ENCODE measurements around the gene MCRIP1.

MCRIP1 gene

DNA sequence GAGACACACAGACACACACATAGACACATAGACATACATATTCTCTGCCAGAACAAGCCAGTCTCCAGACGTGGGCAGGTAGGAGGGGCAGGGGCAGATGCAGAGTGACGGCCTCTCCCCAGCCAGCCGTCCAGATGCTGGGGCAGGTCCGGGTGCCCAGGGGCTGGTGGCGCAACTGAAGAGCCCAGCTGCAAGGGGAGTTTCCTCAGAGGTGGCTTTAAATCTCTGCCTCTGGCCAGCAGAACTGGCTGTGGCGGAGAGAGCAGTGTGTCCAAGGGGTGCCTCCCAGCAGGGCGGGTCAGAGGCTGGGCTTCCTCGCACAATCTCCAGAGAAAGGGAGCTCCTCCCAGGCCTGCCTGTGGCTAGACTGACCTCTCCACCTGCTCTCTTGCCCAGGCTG is 38.6 kb downstream of the MCRIP1 start:
- TF ChIP-seq, protein P1, sequence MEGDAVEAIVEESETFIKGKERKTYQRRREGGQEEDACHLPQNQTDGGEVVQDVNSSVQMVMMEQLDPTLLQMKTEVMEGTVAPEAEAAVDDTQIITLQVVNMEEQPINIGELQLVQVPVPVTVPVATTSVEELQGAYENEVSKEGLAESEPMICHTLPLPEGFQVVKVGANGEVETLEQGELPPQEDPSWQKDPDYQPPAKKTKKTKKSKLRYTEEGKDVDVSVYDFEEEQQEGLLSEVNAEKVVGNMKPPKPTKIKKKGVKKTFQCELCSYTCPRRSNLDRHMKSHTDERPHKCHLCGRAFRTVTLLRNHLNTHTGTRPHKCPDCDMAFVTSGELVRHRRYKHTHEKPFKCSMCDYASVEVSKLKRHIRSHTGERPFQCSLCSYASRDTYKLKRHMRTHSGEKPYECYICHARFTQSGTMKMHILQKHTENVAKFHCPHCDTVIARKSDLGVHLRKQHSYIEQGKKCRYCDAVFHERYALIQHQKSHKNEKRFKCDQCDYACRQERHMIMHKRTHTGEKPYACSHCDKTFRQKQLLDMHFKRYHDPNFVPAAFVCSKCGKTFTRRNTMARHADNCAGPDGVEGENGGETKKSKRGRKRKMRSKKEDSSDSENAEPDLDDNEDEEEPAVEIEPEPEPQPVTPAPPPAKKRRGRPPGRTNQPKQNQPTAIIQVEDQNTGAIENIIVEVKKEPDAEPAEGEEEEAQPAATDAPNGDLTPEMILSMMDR (IDR thresholded peaks at IDR 0.05; ENCODE audit: low read depth, low read length, missing control alignments): no peak
- in situ Hi-C loops (cut with HindIII; ENCODE audit: low sequenced_read_pairs): no loop called here
- no peak overlapping the region for H3K4me3 ChIP-seq (ENCODE audit: low read depth, low read length)
- DNase-seq (ENCODE audit: low read depth): no peak

- in situ Hi-C loops (cut with HindIII; ENCODE audit: low sequenced_read_pairs): no loop called here
- H3K4me3 ChIP-seq (ENCODE audit: low read depth, low read length): no peak overlapping the region
- no peak for DNase-seq (ENCODE audit: low read depth)
- TF ChIP-seq, protein P1 (IDR thresholded peaks at IDR 0.05; ENCODE audit: low read depth, low read length, missing control alignments): no peak
These were observed 39.0 kb downstream of the MCRIP1 start for GRCh38 chr17:81794074-81794476.

GRCh38 chr17:81792675-81793615 is 40.1 kb downstream of the MCRIP1 start:
- DNase-seq (ENCODE audit: low read depth): no peak
- TF ChIP-seq, protein P1 (IDR thresholded peaks at IDR 0.05; ENCODE audit: low read depth, low read length, missing control alignments): no peak

More at GRCh38 chr17:81792675-81793615, 40.1 kb downstream of the MCRIP1 start:
- H3K4me3 ChIP-seq (ENCODE audit: low read depth, low read length): no peak overlapping the region
- in situ Hi-C loops (cut with HindIII; ENCODE audit: low sequenced_read_pairs): no loop called here
